Suprapubic skin (tissue), 4 donors: ENCODE measurements around the gene BTD. TPM values are rescaled to one million over a fixed set of nuclear protein-coding genes. Genes with fewer than 3 reads are reported as not detected.
"Not testable (repeated sequence)": the region's sequence is repeated elsewhere in the genome, so short reads cannot be mapped to it uniquely, and the experiment has no call there.

ENCODE experiments used
- DNase-seq, 2 donors: peaks; one replicate each; pipeline ENCODE4 v3.0.0-alpha.2; 2019; ENCODE audit warnings: low spot score in 2 of 2
- H3K27ac ChIP-seq: fragments of 200-600 bp; sonication (generic); one replicate; pipeline ENCODE4 v1.5.1; 2019
- H3K27me3 ChIP-seq: fragments of 200-600 bp; sonication (generic); one replicate; pipeline ENCODE4 v1.5.1; 2019
- H3K36me3 ChIP-seq: fragments of 200-600 bp; sonication (generic); one replicate; pipeline ENCODE4 v1.5.1; 2019
- H3K4me1 ChIP-seq: fragments of 200-600 bp; sonication (generic); one replicate; pipeline ENCODE4 v1.5.1; 2019
- H3K4me3 ChIP-seq: fragments of 200-600 bp; sonication (generic); one replicate; pipeline ENCODE4 v1.5.1; 2019; ENCODE audit warnings: mild to moderate bottlenecking
- H3K9me3 ChIP-seq: fragments of 200-600 bp; sonication (generic); one replicate; pipeline ENCODE4 v1.5.1; 2019
- EP300 ChIP-seq: sonication (generic); formaldehyde crosslinking; IDR thresholded peaks from one replicate; pipeline ENCODE4 v1.6.1; 2017; ENCODE audit warnings: antibody characterized with exemption
- POLR2A ChIP-seq, 2 donors: fragments of 450-650 bp; IDR thresholded peaks; one replicate each; pipeline ENCODE4 v1.6.1; 2017; ENCODE audit warnings: antibody characterized with exemption in 2 of 2, mild to moderate bottlenecking in 2 of 2, moderate library complexity in 2 of 2
- POLR2AphosphoS5 ChIP-seq, 3 donors: sonication (generic); formaldehyde crosslinking; IDR thresholded peaks; one replicate each; pipeline ENCODE4 v1.6.1; 2017; ENCODE audit warnings: antibody characterized with exemption in 3 of 3
- WGBS: methylation state at CpG from one replicate; pipeline ENCODE4 v1.1.5; 2018; 5-methylcytosine and 5-hydroxymethylcytosine counted together
- total RNA-seq, 4 donors: library from RNA; depleted of rRNA; stranded (reverse); fragments of >200 nt; gene quantifications; one replicate each; pipeline ENCODE4 v1.1.0, GENCODE V29; 2016
- TF ChIP-seq, protein P1 (sequence below), 2 donors: fragments of 200-600 bp in 1 of 2; fragments of 450-650 bp in 1 of 2; sonication (generic) in 1 of 2; IDR thresholded peaks; one replicate each; pipeline ENCODE4 v1.5.1; 2016 to 2019; ENCODE audit warnings: antibody characterized with exemption in 2 of 2, mild to moderate bottlenecking in 1 of 2, moderate library complexity in 1 of 2

The BTD gene
- total RNA-seq, 4 donors from 2014 or later: 16.9 to 25.9 (median 19.1) TPM

DNA sequence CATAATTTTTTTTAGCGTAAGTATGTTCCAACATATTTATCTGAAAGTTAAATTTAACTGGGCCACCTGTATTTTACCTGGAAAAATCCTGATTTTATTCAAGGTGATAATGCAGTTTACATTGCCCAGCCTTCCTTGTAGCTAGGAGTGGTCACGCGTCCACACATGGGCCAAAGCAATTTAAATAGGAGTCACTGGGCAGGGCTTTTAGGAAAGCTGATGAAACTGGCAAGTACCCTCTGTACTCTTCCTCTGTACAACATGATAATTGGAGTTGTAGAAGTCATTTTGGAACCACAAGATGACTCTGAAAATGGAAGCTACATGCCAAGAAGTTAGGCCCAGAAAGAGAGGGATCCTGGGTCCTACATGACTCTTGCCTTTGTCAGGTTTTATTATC is 9.5 kb downstream of the BTD start:
- H3K27me3 ChIP-seq: no peaks in the 10 kb centered on the region
- no peak overlapping the region for H3K4me3 ChIP-seq
- peak overlapping the region; percentile 63 for H3K27ac ChIP-seq
- H3K9me3 ChIP-seq: no peaks in the 10 kb centered on the region
- peaks cover 9% of the 10 kb centered on the region for H3K4me1 ChIP-seq
- DNase-seq: no peak
- 98% methylated on average over 3 of the region's 3 CpGs for WGBS
- TF ChIP-seq POLR2AphosphoS5 (IDR thresholded peaks at IDR 0.05): no peak
- TF ChIP-seq, protein P1, sequence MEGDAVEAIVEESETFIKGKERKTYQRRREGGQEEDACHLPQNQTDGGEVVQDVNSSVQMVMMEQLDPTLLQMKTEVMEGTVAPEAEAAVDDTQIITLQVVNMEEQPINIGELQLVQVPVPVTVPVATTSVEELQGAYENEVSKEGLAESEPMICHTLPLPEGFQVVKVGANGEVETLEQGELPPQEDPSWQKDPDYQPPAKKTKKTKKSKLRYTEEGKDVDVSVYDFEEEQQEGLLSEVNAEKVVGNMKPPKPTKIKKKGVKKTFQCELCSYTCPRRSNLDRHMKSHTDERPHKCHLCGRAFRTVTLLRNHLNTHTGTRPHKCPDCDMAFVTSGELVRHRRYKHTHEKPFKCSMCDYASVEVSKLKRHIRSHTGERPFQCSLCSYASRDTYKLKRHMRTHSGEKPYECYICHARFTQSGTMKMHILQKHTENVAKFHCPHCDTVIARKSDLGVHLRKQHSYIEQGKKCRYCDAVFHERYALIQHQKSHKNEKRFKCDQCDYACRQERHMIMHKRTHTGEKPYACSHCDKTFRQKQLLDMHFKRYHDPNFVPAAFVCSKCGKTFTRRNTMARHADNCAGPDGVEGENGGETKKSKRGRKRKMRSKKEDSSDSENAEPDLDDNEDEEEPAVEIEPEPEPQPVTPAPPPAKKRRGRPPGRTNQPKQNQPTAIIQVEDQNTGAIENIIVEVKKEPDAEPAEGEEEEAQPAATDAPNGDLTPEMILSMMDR (IDR thresholded peaks at IDR 0.05): no peak
- no peak for TF ChIP-seq EP300
- TF ChIP-seq POLR2A (IDR thresholded peaks at IDR 0.05): no peak
- no peaks in the 10 kb centered on the region for H3K36me3 ChIP-seq

- H3K9me3 ChIP-seq: no peaks in the 10 kb centered on the region
- DNase-seq: no peak
These were observed 10.5 kb downstream of the BTD start for GRCh38 chr3:15612001-15612400.

GRCh38 chr3:15614958-15615357 is 13.4 kb downstream of the BTD start:
- Histone ChIP-seq H3K27me3 (no peaks in the 10 kb centered on the region), H3K9me3 (peaks cover under 1% of the 10 kb centered on the region), H3K4me3 (no peak overlapping the region), H3K4me1 (no peaks in the 10 kb centered on the region), H3K27ac (no peak overlapping the region), H3K36me3 (no peaks in the 10 kb centered on the region)
- TF ChIP-seq POLR2AphosphoS5 (IDR thresholded peaks at IDR 0.05) (no peak), POLR2A (IDR thresholded peaks at IDR 0.05) (no peak), EP300 (no peak)
- TF ChIP-seq, protein P1 (IDR thresholded peaks at IDR 0.05): no peak
- 80% methylated on average over 1 of the region's 1 CpG for WGBS
- DNase-seq: no peak

More at GRCh38 chr3:15612001-15612400, 10.5 kb downstream of the BTD start:
- TF ChIP-seq POLR2A (IDR thresholded peaks at IDR 0.05) (no peak), EP300 (no peak), POLR2AphosphoS5 (IDR thresholded peaks at IDR 0.05) (no peak)
- TF ChIP-seq, protein P1 (IDR thresholded peaks at IDR 0.05): no peak
- WGBS: 83% methylated on average over 1 of the region's 1 CpG
- Histone ChIP-seq H3K27me3 (no peaks in the 10 kb centered on the region), H3K27ac (no peak overlapping the region), H3K36me3 (no peaks in the 10 kb centered on the region), H3K4me3 (no peak overlapping the region), H3K4me1 (peaks cover 3% of the 10 kb centered on the region)

DNA sequence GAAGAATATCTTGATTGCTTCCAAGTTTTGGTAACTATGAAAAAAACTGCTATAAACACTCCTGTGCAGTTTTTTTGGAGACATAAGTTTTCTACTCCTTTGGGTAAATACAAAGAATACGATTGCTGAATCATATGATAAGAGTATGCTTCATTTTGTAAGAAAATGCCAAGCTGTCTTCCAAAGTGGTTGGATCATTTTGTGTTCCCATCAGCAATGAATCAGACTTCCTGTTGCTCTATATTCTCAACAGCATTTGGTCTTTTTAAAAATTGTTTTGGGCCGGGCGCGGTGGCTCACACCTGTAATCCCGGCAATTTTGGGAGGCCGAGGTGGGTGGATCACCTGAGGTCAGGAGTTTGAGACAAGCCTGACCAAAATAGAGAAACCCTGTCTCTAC is 14.5 kb downstream of the BTD start:
- Histone ChIP-seq H3K27me3 (no peaks in the 10 kb centered on the region), H3K27ac (no peak overlapping the region), H3K4me3 (no peak overlapping the region), H3K4me1 (no peaks in the 10 kb centered on the region), H3K9me3 (peaks cover 12% of the 10 kb centered on the region), H3K36me3 (no peaks in the 10 kb centered on the region)
- WGBS: 91% methylated on average over 6 of the region's 6 CpGs
- DNase-seq: no peak
- TF ChIP-seq, protein P1 (IDR thresholded peaks at IDR 0.05): no peak
- TF ChIP-seq POLR2A (IDR thresholded peaks at IDR 0.05) (no peak), POLR2AphosphoS5 (IDR thresholded peaks at IDR 0.05) (no peak), EP300 (no peak)

DNA sequence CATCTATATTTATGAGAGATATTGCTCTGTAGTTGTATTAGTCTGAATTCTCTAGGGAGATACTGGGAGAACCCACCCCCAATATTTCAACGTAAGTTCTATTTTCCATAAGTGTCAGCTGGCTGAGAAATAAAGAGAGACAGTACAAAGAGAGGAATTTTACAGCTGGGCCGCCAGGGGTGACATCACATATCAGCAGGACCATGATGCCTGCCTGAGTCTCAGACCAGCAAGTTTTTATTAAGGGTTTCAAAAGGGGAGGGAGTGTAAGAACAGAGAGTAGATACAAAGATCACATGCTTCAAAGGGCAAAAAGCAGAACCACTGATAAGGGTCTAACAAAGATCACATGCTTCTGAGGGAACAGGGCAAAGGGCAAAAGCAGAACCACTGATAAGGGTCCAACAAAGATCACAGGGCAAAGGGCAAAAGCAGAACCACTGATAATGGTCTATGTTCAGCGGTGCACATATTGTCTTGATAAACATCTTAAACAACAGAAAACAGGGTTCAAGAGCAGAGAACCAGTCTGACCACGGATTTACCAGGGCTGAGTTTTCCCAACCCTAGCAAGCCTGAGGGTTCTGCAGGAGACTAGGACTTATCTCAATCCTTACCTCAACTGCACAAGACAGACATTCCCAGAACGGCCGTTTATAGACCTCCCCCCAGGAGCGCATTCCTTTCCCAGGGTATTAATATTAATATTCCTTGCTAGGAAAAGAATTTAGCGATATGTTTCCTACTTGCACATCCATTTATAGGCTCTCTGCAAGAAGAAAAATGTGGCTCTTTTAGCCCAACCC is 18.3 kb downstream of the BTD start:
- not testable (repeated sequence) for H3K4me1 ChIP-seq, H3K36me3 ChIP-seq, H3K4me3 ChIP-seq, H3K27me3 ChIP-seq, H3K27ac ChIP-seq, DNase-seq
- WGBS: 90% methylated on average over 8 of the region's 8 CpGs
- H3K9me3 ChIP-seq: peaks cover 12% of the 10 kb centered on the region
